GM12891 (cell line): Measurements from ENCODE around the gene NECTIN4.

ENCODE experiments used
- PAX5 ChIP-seq: IDR thresholded peaks from 2 replicates; pipeline ENCODE4 v1.6.1; 2011; ENCODE audit warnings: low read length, moderate library complexity, mild to moderate bottlenecking; ENCODE audit not compliant: insufficient read depth, severe bottlenecking
- POLR2A ChIP-seq: IDR thresholded peaks from 2 replicates; pipeline ENCODE4 v1.6.1; 2011; ENCODE audit warnings: low read depth, low read length, control low read depth
- POLR2AphosphoS5 ChIP-seq: IDR thresholded peaks from 2 replicates; pipeline ENCODE4 v1.6.1; 2011; ENCODE audit warnings: low read depth, low read length, control low read depth
- POU2F2 ChIP-seq: IDR thresholded peaks from 2 replicates; pipeline ENCODE4 v1.6.1; 2011; ENCODE audit warnings: low read depth, mild to moderate bottlenecking, control low read depth, low read length, moderate library complexity
- SPI1 ChIP-seq: IDR thresholded peaks from 2 replicates; pipeline ENCODE4 v1.6.1; 2011; ENCODE audit warnings: low read depth, low read length, control low read depth
- TAF1 ChIP-seq: IDR thresholded peaks from 2 replicates; pipeline ENCODE4 v1.6.1; 2011; ENCODE audit warnings: low read depth, low read length, control low read depth

DNA sequence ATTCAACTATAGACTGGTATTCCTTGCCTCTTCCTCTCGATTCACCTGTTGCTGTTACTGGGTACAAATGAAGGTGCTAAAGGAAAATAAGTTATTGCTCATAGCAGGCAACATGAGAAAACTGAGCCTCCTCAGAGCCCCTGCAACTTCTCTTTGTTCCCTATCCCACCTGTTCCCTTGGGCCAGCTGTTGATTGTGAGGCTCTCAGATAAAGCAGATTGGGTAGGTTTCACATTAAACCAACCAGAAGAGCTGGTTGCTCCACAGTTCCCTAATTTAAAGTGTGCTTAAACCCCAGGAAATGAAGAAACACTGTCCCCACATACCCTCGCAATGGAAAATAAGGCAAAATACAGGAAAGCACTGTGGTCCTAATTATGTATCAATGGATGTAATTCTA is 38.3 kb upstream of the NECTIN4 start:
- TF ChIP-seq TAF1 (no peak), POLR2AphosphoS5 (no peak), POLR2A (no peak), POU2F2 (no peak), SPI1 (no peak), PAX5 (no peak)
